GM21825 (cell line): Measurements from ENCODE around the gene PLEKHH2.
A peak's percentile ranks its signal among the peaks of the same experiment; 100 is the strongest.

Experiments
- ATAC-seq: cut with Tn5 transposase; IDR thresholded peaks from one replicate; pipeline ENCODE4 v1.9.1; 2021; ENCODE audit warnings: mild to moderate bottlenecking, moderate library complexity; ENCODE audit not compliant: unreplicated experiment

Gene PLEKHH2

DNA sequence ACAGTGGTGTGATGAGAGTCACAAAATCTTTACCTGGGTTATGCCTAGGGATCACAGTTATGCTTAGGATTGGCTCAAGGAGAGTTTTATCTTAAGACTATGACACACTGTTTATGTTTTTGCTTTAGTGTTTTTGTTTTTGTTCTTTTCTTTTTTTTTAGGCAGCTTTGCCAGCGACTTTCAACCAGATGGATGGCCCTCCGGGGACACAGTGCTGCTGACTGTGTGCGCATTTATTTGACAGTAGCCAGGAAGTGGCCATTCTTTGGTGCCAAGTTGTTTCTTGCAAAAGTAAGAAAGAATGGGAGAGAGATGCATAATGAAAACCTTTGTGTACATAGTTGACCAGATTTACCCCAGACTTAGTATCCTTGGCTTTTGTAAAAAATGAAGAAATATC, 121.7 kb downstream of the PLEKHH2 start:
- ATAC-seq: no peak

DNA sequence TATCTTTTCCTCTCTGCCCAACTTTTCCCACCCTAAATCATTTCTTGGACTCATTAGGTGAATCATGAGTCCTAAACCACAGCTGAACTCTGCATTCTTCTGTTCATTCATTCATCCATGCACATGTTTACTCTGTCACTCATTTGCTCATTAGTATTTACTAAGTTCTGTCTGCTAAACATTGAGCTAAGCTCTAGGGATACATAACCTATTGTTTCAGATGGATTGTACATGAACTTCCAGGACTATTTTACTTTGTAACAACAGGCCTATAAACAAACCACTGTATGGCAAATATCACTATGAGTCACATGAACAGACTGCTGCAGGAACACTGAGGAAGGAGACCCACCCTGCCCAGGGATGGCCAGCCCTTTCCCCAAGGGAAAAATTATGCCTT, 122.1 kb downstream of the PLEKHH2 start:
- ATAC-seq: no peak

DNA sequence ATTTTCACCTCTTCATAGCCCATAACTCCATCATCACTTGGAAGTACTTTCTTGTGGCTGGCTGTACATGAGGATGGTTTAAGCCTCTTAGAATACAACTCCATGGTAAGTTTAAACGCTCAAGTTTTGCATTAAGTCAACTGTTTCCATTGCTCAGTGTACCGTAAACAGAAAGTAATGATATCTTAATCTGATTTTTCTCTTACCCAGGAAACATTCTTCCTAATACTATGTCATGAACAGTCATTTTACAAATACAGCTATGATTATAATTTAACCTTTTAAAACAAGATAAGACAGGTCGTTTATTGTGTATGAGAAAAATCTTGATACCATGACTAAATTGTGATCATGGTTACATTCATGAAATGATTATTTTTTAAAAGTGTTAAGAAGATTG, 125.2 kb downstream of the PLEKHH2 start:
- no peak for ATAC-seq

DNA sequence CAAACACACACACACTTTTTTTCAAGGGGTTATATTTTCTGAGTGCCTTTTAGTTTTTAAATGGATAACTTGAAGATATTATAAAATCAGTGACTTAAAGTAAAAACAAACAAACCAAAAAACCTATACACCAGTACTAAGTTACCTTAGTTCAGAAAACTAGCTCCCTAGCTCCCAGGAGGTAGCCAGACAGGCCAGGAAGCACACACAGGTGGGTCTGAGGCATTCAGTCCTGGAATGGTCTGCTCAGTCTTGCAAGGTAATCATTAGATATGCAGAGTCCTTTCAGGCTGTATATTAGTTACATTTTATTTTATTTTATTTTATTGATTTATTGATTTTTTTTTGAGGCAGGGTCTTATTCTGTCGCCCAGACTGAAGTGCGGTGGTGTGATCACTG, 126.0 kb downstream of the PLEKHH2 start:
- no peak for ATAC-seq

DNA sequence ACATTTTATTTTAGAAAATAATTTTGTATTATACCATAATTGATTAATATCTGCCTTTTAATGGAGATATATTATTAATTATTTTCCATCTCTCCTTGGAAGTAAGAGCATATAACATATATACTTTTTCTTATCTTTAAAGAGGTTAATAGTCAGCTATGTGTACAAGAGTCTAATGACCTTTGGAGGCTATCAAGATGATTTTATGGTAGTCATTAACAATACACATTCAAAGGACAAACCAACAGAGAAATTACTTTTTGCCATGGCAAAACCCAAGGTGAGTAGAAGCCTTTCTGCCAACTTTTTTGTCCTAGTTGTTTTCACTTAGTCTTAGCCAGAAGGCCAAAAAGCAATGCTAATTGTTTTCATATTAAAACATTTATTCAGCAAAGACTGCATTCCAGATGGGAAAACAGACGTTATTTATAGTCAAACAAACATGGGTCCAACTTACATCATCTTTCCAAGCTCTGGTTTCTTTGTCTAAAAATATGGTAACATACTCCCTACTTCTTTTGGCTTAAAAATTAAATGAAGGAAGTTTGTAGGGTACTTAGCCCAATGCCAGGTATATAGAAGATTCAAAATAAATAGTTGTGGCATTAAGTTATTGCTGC, 127.1 kb downstream of the PLEKHH2 start:
- ATAC-seq: no peak

DNA sequence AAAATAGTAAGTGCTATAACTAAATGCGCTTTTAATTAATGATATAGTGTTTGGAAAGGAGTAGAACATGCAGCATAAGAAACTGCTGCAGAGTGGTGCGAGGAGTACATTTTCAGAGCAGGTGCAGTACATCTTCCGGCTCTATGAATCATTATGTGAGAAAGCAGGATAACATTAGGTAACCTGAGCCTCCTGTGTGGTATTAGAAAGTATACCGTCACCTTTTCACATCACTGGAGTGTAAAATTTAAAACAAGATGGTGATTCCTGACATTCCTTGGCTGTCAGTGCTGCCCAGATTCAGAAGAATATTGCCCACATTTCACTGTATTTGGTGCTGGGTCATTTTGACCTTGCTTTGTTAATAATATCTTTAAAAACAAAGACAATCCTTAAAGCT, 128.9 kb downstream of the PLEKHH2 start:
- no peak for ATAC-seq

DNA sequence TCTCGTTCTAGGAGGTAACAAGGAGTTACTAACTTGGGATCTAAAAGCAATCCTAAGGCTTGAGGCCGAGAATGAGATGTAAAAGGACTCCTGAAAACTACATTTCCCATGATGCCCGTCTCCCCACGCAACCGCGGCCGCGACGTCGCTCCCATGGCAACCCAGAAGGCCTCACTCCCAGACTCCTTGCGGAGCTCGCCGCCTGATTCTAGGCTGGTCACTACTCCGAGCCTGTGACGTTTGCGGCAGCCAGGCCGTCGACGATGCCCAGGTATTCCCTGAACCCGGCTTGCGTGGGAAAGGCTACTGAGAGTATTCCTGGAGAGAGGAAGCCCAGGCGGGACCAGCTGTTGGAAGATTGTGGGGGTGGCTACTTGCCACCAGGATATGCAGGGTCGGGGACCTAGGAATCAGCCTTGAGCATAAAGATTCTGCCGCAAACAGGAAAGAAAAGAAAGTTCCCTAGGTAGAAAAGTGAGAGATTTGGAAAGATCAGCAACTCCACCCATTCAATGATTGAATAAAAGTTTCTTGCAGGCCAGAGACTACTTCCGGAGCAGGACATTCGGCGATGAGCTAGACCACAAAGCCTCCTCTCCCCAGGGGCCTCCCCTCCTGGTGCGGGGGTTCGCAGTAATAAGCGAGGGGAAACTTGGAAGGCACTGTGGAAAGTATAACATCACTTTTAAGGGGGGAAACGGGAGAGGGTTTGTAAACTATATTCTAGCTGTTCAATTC, 137.0 kb downstream of the PLEKHH2 start, which contains the start of gene DYNC2LI1:
Gene DYNC2LI1 (plus strand): TSS at position 164 of the 738 bp plus-strand sequence. CDS start 100 bp downstream, at position 264.
- peak; percentile 98 for ATAC-seq

DNA sequence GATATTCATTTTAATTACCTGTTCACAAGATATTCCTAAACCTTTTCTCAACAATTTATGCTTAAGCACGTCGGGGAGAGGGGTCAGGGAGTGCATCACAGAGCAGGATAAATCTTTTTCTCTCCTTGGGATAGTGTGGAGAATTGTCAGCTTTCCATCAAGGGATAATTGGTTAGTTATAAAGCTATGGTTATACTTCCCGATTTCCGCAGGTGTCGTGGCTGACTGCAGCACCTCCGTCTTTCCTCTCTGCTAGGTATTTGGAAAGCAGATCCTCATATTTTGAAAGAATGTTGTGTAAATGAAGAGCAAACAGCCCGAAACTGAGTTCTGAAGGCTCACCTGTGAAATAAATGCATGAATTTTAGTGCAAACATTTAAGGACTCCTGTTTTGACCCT, 137.6 kb downstream of the PLEKHH2 start:
- no peak for ATAC-seq

DNA sequence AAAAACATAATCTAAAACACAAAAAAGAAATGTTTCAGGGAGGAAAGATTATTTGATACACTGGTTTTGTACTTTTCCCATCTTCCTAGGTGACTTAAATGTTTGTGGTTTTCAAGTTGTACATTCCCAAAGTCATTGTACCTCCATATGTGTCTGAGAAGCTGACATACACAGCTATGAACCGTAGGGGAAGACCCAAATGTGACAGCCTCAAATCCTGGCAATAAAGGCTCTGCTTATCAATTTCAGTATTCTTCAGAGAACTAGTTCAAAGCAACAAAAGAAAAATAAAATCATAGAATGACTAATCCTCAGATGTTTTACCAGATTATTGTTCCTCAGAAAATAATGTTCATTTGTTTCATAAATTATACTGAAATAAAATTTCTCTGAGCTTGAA, 139.3 kb downstream of the PLEKHH2 start:
- no peak for ATAC-seq

DNA sequence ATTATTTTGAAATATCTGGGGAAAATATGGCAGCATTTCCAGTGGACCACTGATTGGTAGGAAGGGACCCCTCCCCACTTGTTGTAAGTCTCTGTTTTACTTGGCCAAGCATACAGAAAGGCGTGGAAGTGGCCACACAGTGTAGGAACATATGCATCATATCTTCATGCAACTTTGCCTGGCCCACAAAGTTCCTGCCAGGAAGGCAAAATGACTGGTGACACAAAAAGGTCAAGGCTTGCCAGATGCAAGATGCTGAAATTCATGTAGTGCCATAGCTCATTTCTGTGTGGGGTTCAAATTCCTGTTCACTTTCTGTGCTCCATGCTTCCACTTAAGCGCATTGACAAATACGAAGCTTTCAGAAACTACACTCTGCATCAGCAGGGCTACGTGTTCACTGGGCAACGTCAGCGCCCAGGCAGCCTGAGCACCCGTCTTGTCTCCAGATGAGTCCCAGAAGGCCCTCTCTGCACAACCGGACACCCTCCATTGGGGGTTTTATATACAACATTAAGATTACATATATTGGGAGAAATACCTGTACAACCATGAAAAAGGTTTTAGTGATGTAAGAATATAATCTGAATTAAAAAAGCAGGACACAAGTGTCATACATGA, 140.4 kb downstream of the PLEKHH2 start:
- ATAC-seq: no peak

DNA sequence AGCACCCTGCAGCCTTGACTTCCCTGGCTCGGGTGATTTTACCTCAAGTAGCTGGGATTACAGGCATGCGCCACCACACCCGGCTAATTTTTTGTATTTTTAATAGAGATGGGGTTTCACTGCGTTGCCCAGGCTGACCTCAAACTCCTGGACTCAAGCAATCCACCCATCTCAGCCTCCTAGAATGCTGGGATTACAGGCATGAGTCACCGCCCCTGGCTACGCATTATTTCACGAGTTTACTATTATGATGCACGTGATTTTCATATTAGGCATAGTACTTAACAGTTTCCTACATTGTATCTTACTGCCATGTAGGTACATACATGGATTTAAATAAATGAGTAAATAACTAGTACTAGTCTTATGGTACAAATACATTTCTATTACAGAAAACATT, 141.2 kb downstream of the PLEKHH2 start:
- ATAC-seq: no peak

DNA sequence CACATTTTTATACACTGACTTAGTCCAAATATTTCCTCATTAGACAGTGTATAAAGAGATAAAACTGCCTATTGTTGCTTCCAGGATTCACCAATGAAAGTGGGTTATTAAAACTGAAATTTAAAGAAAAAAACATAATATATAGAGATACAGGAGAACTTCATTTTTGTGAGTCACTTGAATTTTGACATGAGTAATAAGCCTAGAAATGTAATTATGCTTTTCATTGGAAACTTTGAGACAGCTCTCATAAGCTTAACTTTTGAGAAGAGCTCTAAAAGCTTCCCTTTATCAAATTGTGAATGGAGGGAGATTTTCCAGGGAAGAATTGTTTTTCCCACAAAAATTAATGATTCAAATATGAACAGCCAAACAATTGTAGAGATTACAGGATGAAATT, 150.8 kb downstream of the PLEKHH2 start:
- ATAC-seq: no peak

DNA sequence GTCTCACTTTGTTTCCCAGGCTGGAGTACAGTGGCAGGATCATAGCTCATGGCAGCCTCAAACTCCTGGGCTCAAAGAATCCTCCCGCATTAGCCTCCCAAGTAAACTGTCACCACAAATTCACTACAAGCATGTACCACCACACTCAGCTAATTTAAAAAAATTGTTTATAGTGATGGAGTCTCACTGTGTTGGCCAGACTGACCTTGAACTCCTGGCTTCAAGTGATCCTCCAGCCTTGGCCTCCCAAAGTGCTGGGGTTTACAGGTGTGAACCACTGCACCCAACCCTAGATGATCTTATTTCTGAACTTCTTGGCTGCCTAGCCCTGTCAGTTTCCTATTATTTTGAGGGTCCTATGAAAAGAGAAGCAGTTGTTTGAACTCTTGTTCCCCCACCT, 151.6 kb downstream of the PLEKHH2 start:
- no peak for ATAC-seq

DNA sequence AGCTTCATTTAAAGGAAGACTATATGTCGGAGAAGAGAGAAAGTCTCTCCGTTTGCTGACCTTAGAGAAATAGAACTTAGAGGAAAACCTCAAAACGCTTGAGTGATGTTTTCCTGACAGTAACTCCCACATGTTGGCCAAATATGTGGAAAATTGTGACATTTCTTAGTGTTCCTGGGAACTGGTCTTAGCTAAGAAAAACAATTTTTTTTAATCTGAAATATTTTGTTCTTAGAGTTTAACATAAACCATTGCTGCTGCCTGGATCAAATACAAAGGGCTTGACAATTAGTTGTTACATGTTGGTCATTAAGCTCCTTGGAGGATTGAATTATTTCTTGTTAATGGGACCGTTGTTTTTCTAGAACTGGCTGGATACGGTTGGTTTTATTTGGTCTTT, 153.1 kb downstream of the PLEKHH2 start:
- no peak for ATAC-seq

DNA sequence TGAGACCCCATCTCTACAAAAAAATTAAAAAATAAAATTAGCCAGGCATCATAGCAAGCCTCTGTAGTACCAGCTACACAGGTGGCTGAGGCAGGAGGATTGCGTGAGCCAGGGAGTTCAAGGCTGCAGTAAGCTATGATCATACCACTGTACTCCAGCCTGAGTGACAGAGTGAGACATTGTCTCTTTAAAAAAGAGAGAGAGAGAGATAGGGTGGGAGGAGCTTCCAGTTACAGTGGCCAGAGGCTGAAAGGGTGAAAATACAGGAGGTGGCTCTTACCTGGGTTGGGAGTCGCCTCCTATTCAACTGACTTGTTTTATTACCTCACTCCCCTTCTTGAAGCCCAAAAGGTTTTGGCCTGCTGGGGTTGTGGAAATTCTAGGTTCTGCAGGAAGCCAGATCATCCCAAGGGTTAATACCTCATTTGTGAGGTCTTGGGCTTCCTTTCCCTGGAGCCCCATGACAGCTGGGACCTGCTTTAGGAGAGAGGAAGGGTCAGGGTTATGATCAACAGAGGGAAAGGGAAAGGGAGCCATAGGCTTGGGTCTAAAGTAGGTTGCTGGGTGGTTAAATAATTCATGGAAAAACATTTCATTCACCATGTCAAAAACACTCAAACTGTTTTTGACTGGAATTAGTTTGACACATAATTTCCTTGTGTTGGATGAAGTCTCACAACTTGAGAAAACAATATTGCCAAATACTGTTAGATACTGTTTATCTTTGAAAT, 154.1 kb downstream of the PLEKHH2 start:
- no peak for ATAC-seq

DNA sequence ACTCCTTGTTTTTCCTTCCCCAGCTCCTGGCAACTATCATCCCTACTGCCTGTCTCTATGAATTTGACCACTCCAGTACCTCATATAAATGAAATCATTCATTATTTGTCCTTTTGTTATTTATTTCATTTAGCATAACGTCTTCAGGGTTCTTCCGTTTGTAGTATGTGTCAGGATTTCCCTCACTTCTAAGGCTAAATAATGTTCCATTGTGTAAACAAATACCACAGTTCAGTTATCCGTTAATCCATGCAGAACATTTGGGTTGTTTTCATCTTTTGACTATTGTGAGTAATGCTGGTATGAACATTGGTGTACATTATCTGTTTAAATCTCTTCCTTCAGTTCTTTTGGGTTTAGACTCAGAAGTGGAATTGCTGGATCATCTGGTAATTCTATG, 155.6 kb downstream of the PLEKHH2 start:
- ATAC-seq: peak; percentile 66

DNA sequence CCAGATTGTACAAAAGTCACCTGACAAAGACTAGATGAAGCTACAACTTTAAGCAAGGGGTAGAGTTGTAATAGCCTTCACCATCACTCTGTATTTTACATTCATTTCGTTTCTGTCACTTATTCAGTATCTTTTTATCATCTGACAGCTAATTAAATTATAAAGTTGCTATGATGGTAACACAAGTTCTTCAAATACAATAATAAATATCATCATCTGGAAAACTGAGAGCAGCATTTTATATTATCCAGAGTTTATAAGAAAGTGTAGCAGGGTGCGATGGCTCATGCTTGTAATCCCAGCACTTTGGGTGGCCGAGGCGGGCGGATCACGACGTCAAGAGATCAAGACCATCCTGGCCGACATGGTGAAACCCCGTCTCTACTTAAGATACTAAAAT, 157.9 kb downstream of the PLEKHH2 start:
- no peak for ATAC-seq

DNA sequence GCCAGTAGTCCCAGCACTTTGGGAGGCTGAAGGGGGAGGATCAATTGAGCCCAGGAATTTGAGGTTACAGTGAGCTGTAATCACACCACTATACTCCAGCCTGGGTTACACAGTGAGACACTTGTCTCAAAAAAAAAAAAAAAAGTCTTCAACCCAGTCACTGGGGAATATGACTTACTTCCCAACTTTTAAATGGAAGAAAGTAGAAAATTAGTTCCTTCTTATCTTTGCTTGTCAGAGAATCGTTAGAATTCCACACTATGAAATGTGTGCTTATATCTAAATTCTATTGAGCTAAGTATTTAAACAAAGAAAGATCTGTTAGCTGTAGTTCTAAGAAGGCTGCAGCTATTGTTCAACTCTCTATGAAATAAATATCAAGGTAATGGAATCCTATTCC, 159.1 kb downstream of the PLEKHH2 start:
- ATAC-seq: no peak

DNA sequence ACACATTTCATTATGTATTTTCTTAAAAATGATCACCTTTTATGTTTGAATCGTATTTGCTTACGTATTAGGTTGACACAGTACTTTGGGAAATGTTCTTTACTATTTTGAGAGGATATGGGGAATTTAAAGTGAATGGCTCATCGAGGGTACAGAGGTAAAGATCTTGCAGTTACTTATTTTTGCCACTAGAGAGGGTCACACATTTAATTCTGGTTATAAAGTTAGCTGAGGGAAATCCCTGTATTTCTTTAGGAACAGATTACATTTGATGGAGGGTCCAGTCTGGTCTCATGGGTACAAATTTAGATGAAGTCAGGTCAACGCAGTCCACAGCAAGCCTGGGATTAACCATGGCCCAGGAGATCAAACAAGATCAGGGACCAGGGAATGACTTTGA, 161.2 kb downstream of the PLEKHH2 start:
- no peak for ATAC-seq

DNA sequence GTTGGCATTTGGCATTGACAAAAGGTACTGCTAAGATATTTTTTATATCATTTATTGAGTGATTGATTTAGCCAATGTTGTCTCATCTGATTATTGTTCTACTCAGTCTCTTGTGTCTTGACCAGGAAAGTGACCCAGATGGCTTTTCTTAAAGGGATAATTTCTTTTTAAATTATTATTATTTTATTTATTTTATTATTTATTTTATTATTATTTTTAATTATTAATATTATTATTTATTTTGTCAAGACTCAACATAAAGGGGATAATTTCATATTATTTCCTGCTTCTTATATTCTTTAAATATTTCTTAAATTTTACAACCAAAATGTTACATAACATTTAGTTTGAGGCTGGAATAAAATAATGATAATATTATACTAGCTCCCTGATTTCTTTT, 163.8 kb downstream of the PLEKHH2 start:
- no peak for ATAC-seq

DNA sequence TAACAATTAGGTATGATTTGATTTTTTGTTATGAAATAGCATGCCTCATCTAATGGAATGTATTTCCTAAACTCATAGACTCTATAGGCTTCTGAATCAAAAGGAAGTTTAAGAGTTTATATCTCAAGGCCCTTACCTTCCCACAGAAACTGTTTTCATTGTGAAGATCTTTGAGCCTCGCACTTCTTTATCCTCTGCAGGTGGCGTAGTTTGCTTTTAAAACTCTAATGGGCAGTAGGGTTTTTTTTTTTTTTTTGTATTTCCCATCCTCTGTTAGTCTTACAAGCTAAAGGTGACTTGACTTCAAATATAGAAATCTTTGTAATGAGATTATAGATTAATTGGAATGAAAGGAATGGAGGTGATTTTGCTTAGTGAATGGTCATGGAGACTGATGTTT, 165.1 kb downstream of the PLEKHH2 start:
- no peak for ATAC-seq

DNA sequence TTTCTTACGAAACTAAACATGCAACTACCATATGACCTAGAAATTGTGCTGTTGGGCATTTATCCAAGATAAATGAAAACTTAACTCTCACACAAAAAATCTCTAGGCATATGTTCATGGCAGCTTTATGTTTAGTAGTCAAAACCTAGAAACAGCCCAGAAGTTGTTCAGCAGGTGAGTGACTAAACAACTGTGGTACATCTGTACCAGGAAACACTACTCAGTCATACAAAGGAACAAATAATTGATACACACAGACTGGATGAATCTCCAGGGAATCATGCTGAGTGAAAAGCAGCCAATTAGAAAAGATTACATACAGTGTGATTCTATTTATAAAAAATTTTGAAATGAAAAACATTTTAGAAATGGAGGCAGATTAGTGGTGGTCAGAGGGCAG, 166.1 kb downstream of the PLEKHH2 start:
- ATAC-seq: no peak
